Measurements from ENCODE around the gene ZFP92.

The ZFP92 gene

DNA sequence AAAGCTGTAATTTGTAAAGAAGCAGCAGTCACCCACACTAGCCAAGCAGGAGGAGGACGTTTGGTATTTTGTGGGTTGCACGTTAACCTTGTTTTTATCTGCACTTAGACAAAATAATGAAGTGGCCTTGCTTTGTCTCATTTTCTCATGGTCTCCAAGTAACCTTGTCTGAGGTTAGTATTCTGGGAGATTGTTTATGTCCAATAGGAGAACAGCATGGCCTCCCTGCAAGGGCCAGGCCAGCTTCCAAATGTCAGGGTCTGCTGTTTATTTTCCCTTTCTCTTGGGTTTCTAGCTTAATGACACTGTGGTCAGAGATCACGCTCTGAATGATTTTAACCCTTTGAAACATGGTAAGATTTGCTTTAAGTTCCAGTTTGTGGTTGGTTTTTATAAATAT is 40.0 kb upstream of the ZFP92 start:
- TF ChIP-seq, protein P1, sequence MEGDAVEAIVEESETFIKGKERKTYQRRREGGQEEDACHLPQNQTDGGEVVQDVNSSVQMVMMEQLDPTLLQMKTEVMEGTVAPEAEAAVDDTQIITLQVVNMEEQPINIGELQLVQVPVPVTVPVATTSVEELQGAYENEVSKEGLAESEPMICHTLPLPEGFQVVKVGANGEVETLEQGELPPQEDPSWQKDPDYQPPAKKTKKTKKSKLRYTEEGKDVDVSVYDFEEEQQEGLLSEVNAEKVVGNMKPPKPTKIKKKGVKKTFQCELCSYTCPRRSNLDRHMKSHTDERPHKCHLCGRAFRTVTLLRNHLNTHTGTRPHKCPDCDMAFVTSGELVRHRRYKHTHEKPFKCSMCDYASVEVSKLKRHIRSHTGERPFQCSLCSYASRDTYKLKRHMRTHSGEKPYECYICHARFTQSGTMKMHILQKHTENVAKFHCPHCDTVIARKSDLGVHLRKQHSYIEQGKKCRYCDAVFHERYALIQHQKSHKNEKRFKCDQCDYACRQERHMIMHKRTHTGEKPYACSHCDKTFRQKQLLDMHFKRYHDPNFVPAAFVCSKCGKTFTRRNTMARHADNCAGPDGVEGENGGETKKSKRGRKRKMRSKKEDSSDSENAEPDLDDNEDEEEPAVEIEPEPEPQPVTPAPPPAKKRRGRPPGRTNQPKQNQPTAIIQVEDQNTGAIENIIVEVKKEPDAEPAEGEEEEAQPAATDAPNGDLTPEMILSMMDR (conservative IDR thresholded peaks at IDR 0.05; ENCODE audit: low read length), result no peak
- no peak for DNase-seq (ENCODE audit: low read depth)
- H3K4me3 ChIP-seq (ENCODE audit: low read length), result no peak overlapping the region

GRCh38 chrX:153372949-153373348 is 38.3 kb upstream of the ZFP92 start:
- TF ChIP-seq, protein P1 (conservative IDR thresholded peaks at IDR 0.05; ENCODE audit: low read length), result no peak
- no peak for DNase-seq (ENCODE audit: low read depth)
- no peak overlapping the region for H3K4me3 ChIP-seq (ENCODE audit: low read length)

DNA sequence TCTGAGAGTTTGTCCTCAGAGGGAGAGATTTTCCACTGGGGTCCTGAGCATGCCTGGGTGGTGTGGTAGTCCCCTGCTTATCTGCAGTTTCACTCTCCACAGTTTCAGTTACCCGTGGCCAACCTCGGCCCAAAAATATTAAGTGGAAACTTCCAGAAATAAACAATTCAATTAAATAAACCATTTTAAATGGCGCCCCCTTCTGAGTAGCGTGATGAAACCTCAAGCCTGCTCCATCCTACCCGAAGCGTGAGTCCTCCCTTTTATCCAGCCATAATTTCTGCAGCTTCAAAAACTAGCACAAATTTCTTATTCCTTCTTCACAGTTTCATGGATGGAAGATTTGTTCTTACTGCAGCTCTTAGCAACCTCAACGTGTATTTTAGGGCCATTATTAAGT is 36.8 kb upstream of the ZFP92 start:
- H3K4me3 ChIP-seq (ENCODE audit: low read length), result no peak overlapping the region
- TF ChIP-seq, protein P1 (conservative IDR thresholded peaks at IDR 0.05; ENCODE audit: low read length), result no peak
- no peak for DNase-seq (ENCODE audit: low read depth)

GRCh38 chrX:153375571-153375970 is 35.7 kb upstream of the ZFP92 start:
- H3K4me3 ChIP-seq (ENCODE audit: low read length), result no peak overlapping the region
- TF ChIP-seq, protein P1 (conservative IDR thresholded peaks at IDR 0.05; ENCODE audit: low read length), result no peak
- no peak for DNase-seq (ENCODE audit: low read depth)

- DNase-seq (ENCODE audit: low read depth), result no peak
- TF ChIP-seq, protein P1 (conservative IDR thresholded peaks at IDR 0.05; ENCODE audit: low read length), result no peak
- H3K4me3 ChIP-seq (ENCODE audit: low read length), result no peak overlapping the region
Measured at GRCh38 chrX:153377727-153378126, 33.5 kb upstream of the ZFP92 start.

- TF ChIP-seq, protein P1 (conservative IDR thresholded peaks at IDR 0.05; ENCODE audit: low read length), result no peak
- no peak overlapping the region for H3K4me3 ChIP-seq (ENCODE audit: low read length)
- DNase-seq (ENCODE audit: low read depth), result no peak
Measured at GRCh38 chrX:153378607-153379006, 32.7 kb upstream of the ZFP92 start.

- H3K4me3 ChIP-seq (ENCODE audit: low read length), result no peak overlapping the region
- DNase-seq (ENCODE audit: low read depth), result no peak
- TF ChIP-seq, protein P1 (conservative IDR thresholded peaks at IDR 0.05; ENCODE audit: low read length), result no peak
Measured at GRCh38 chrX:153379508-153379907, 31.8 kb upstream of the ZFP92 start.
